K562 (cell line): Measurements from ENCODE around the gene ZFP62. TPM values are rescaled to one million over a fixed set of nuclear protein-coding genes. Genes with fewer than 3 reads are reported as not detected.

Experiments used
- DNMT1 ChIP-seq: fragments of 450-650 bp; IDR thresholded peaks from 2 replicates; pipeline ENCODE4 v1.6.1; 2016; ENCODE audit warnings: antibody characterized with exemption, mild to moderate bottlenecking
- ETV1 ChIP-seq: fragments of 450-650 bp; conservative IDR thresholded peaks from 2 replicates; pipeline ENCODE4 v1.6.1; 2016; ENCODE audit warnings: missing genetic modification characterization, control low read depth, low read depth, missing compliant biosample characterization
- POLR2A ChIP-seq: fragments of 450-650 bp; conservative IDR thresholded peaks from 2 replicates; pipeline ENCODE4 v1.6.1; 2016
- POLR3A ChIP-seq: IDR thresholded peaks from 2 replicates; pipeline ENCODE4 v1.6.1; 2011; ENCODE audit warnings: borderline replicate concordance, mild to moderate bottlenecking, moderate library complexity; ENCODE audit not compliant: insufficient read length, insufficient read depth; ENCODE audit errors: extremely low read depth
- SIN3A ChIP-seq, 2 experiments: fragments of 150-350 bp in 1 of 2; IDR thresholded peaks; 2 replicates each; pipeline ENCODE4 v1.6.1; 2011 to 2016; ENCODE audit warnings: borderline replicate concordance in 2 of 2, low read depth in 2 of 2, low read length in 2 of 2, mild to moderate bottlenecking in 2 of 2, moderate library complexity in 2 of 2; ENCODE audit not compliant: control insufficient read depth in 1 of 2
- SNIP1 ChIP-seq: fragments of 450-650 bp; IDR thresholded peaks from 2 replicates; pipeline ENCODE4 v1.7.1; 2017; ENCODE audit warnings: low read depth, mild to moderate bottlenecking
- TRIM24 ChIP-seq, 2 experiments: fragments of 450-650 bp; IDR thresholded peaks; 2 replicates each; pipeline ENCODE4 v1.6.1; 2016
- U2AF2 ChIP-seq: fragments of 200-400 bp; formaldehyde crosslinking; optimal IDR thresholded peaks from 2 replicates; pipeline ENCODE3; 2017; ENCODE audit warnings: low read depth, mild to moderate bottlenecking, low read length
- ZNF445 ChIP-seq: fragments of 250-450 bp; sonication (Bioruptor Pico); IDR thresholded peaks from 2 replicates; pipeline ENCODE4 v1.4.0; 2020; ENCODE audit warnings: low read depth, mild to moderate bottlenecking, moderate library complexity
- polyA plus RNA-seq, 8 experiments: library from polyadenylated mRNA; depleted of rRNA in 4 of 8; stranded (reverse) in 5 of 8; unstranded in 3 of 8; fragments of >200 nt; fragmentation: Nextera tagmentation in 2 of 8; fragmentation: Illumina TruSeq in 1 of 8; extraction: Ambion mirVana in 2 of 8; extraction: Trizol in 1 of 8; gene quantifications; 2 replicates each; pipeline versions ENCODE4 v1.2.1 to v1.2.3, GENCODE V29; 2011 to 2014; ENCODE audit warnings: inconsistent platforms in 1 of 8, missing spikeins in 1 of 8
- total RNA-seq, 7 experiments: library from RNA; depleted of rRNA in 6 of 7; stranded (reverse); fragments of >200 nt in 6 of 7; fragmentation: Illumina TruSeq in 2 of 7; extraction: Trizol in 2 of 7; gene quantifications; 2 replicates each; pipeline versions ENCODE4 v1.2.1 to v1.2.3, GENCODE V29; 2011 to 2021; ENCODE audit warnings: low replicate concordance in 1 of 7
- TF ChIP-seq, protein P1 (sequence below), 3 experiments: fragments of 200-800 bp in 1 of 3; sonication (Bioruptor generic) in 1 of 3; sonication (generic) in 1 of 3; formaldehyde crosslinking in 1 of 3; IDR thresholded peaks; 2 replicates each; pipeline versions ENCODE4 v1.6.1 to v1.8.0; 2016 to 2022; ENCODE audit warnings: mild to moderate bottlenecking in 2 of 3, missing compliant biosample characterization in 2 of 3, missing genetic modification characterization in 2 of 3, missing genetic modification reagents in 1 of 3
- TF ChIP-seq, protein P2 (sequence below): fragments of 250-450 bp; sonication (Bioruptor Pico); IDR thresholded peaks from 2 replicates; pipeline ENCODE4 v1.5.0; 2021; ENCODE audit warnings: mild to moderate bottlenecking, borderline replicate concordance
- TF ChIP-seq, protein P3 (sequence below): sonication (generic); IDR thresholded peaks from 2 replicates; pipeline ENCODE4 v1.6.1; 2016
- TF ChIP-seq, protein P4 (sequence below): fragments of 250-450 bp; sonication (Bioruptor Pico); IDR thresholded peaks from 2 replicates; pipeline ENCODE4 v1.9.0; 2021; ENCODE audit warnings: mild to moderate bottlenecking
- TF ChIP-seq, protein P5 (sequence below), 2 experiments: fragments of 450-650 bp in 1 of 2; sonication (generic) in 1 of 2; formaldehyde crosslinking; conservative IDR thresholded peaks; 2 replicates each; pipeline versions ENCODE4 v1.4.0 to v1.8.1; 2020 to 2022; ENCODE audit warnings: mild to moderate bottlenecking in 1 of 2, missing genetic modification reagents in 1 of 2

ZFP62 gene
- total and polyA plus RNA-seq, 9 of the 15 experiments (the other 6 are each of a cell fraction or from before 2014, with no cell fraction given), result 12.2 to 37.5 (median 25.0) TPM

DNA sequence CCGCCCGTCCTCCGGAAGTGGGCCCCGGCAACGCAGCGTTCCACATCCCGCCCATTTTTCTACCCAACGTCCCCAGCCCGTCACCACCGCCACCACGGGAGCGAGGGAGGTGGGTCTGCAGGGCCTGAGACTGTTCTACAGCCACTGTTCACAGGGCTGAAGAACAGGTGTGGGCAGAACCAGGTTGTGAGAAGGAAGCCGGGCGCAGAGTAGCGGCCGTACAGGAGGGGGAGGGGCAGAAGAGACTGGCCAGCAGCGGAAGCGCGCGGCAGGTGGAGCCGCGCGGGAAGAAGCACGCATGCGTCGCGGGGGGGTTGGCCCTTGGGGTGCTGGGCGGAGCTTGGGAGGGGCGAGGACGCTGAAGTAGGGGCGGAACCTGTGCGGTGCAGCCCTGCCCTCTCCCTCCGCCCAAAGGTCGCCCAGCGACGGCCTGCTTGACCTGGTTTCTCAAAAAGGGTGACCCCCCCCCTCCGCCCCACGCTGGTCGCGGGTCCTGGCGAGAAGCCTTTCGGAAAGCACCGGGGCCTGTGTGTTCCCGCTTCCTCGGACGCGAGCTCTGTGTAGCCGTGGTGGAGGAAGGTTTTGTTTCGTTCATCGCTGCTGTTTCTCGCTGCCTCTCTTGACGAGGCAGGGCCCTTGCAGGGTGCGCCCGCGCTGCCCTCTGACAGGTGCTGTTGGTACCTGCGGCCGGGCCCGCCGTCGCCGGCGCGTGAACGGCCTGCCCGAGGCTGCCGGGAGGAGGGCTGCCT, 50.7 kb downstream of the ZFP62 start (continued):
- TF ChIP-seq ETV1 (tag) (peak; percentile 93), DNMT1 (0 out of 2 replicates have a peak, but pooled peaks have one; percentile 43), POLR2A (peak; percentile 98), ZNF445 (CRISPR knock-in tag) (no peak), POLR3A (no peak), TRIM24 (IDR thresholded peaks at IDR 0.05) (peak; percentile 56 to 80; a peak in 3 of 4 replicates), SIN3A (IDR thresholded peaks at IDR 0.05; ENCODE audit: borderline replicate concordance in 2 of 2, control insufficient read depth in 1 of 2, low read depth in 2 of 2, low read length in 2 of 2) (no peak), U2AF2 (no peak), SNIP1 (no peak)
- TF ChIP-seq, protein P1, sequence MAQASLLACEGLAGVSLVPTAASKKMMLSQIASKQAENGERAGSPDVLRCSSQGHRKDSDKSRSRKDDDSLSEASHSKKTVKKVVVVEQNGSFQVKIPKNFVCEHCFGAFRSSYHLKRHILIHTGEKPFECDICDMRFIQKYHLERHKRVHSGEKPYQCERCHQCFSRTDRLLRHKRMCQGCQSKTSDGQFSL (CRISPR knock-in tag; IDR thresholded peaks at IDR 0.05), result peak; percentile 93
- TF ChIP-seq, protein P1 (tag; IDR thresholded peaks at IDR 0.05), result peak; percentile 37 to 91; a peak in 2 of 4 replicates
- TF ChIP-seq, protein P2, sequence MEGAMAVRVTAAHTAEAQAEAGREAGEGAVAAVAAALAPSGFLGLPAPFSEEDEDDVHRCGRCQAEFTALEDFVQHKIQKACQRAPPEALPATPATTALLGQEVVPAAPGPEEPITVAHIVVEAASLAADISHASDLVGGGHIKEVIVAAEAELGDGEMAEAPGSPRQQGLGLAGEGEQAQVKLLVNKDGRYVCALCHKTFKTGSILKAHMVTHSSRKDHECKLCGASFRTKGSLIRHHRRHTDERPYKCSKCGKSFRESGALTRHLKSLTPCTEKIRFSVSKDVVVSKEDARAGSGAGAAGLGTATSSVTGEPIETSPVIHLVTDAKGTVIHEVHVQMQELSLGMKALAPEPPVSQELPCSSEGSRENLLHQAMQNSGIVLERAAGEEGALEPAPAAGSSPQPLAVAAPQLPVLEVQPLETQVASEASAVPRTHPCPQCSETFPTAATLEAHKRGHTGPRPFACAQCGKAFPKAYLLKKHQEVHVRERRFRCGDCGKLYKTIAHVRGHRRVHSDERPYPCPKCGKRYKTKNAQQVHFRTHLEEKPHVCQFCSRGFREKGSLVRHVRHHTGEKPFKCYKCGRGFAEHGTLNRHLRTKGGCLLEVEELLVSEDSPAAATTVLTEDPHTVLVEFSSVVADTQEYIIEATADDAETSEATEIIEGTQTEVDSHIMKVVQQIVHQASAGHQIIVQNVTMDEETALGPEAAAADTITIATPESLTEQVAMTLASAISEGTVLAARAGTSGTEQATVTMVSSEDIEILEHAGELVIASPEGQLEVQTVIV, result no peak
- TF ChIP-seq, protein P3, sequence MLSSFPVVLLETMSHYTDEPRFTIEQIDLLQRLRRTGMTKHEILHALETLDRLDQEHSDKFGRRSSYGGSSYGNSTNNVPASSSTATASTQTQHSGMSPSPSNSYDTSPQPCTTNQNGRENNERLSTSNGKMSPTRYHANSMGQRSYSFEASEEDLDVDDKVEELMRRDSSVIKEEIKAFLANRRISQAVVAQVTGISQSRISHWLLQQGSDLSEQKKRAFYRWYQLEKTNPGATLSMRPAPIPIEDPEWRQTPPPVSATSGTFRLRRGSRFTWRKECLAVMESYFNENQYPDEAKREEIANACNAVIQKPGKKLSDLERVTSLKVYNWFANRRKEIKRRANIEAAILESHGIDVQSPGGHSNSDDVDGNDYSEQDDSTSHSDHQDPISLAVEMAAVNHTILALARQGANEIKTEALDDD, result no peak
- TF ChIP-seq, protein P4, sequence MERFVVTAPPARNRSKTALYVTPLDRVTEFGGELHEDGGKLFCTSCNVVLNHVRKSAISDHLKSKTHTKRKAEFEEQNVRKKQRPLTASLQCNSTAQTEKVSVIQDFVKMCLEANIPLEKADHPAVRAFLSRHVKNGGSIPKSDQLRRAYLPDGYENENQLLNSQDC, result no peak
- TF ChIP-seq, protein P5, sequence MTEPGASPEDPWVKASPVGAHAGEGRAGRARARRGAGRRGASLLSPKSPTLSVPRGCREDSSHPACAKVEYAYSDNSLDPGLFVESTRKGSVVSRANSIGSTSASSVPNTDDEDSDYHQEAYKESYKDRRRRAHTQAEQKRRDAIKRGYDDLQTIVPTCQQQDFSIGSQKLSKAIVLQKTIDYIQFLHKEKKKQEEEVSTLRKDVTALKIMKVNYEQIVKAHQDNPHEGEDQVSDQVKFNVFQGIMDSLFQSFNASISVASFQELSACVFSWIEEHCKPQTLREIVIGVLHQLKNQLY (CRISPR knock-in tag; conservative IDR thresholded peaks at IDR 0.05), result 0 out of 4 replicates have a peak, but pooled peaks of 1 of the 2 experiments have one; percentile 36
